Measurements from ENCODE around the gene SPATA32. TPM values are rescaled to one million over a fixed set of nuclear protein-coding genes. Genes with fewer than 3 reads are reported as not detected.

Gene SPATA32
- total RNA-seq, 1 donor from 2014 or later = not detected

DNA sequence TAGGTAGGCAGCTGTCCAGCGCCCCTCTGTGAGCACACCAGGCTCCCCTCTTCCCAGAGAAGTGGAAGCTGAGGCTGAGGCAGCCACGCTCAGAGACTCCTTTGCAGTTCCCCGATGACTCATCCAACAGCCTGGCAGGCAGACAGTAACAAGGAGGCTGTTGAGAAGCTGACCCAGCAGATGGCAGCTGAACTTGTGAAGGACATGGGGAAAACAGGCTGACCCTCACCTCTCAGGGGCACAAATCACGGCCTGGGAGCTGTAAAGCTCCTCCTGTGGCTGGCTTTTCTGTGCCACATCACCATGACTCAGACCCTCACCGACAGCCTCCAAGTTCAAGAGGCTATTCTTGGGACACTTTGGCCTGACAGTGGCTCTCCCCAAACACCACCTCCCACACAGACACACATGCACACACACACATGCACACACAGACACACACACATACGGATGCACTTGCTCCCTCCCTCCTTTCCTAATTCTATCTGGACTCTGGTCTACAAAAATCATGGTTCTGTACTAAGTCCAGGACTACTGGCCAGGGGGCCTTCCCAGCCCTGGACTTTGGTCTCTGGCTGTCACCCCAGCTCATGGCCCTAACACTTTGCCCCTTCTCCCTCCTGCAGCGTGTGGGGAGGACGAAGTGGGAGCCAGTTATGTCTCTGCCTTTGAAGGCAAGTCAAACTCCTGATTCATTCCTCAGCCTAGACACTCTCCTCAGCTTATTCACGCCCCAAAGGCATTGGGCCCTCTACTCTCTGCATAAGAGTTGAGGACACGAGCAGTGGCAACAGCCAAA is 31.7 kb upstream of the SPATA32 start:
- TF ChIP-seq, protein P1, sequence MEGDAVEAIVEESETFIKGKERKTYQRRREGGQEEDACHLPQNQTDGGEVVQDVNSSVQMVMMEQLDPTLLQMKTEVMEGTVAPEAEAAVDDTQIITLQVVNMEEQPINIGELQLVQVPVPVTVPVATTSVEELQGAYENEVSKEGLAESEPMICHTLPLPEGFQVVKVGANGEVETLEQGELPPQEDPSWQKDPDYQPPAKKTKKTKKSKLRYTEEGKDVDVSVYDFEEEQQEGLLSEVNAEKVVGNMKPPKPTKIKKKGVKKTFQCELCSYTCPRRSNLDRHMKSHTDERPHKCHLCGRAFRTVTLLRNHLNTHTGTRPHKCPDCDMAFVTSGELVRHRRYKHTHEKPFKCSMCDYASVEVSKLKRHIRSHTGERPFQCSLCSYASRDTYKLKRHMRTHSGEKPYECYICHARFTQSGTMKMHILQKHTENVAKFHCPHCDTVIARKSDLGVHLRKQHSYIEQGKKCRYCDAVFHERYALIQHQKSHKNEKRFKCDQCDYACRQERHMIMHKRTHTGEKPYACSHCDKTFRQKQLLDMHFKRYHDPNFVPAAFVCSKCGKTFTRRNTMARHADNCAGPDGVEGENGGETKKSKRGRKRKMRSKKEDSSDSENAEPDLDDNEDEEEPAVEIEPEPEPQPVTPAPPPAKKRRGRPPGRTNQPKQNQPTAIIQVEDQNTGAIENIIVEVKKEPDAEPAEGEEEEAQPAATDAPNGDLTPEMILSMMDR (conservative IDR thresholded peaks at IDR 0.05; ENCODE audit: low read depth, low read length) = peak; percentile 40
- DNase-seq (ENCODE audit: low read depth) = peak; percentile 72

DNA sequence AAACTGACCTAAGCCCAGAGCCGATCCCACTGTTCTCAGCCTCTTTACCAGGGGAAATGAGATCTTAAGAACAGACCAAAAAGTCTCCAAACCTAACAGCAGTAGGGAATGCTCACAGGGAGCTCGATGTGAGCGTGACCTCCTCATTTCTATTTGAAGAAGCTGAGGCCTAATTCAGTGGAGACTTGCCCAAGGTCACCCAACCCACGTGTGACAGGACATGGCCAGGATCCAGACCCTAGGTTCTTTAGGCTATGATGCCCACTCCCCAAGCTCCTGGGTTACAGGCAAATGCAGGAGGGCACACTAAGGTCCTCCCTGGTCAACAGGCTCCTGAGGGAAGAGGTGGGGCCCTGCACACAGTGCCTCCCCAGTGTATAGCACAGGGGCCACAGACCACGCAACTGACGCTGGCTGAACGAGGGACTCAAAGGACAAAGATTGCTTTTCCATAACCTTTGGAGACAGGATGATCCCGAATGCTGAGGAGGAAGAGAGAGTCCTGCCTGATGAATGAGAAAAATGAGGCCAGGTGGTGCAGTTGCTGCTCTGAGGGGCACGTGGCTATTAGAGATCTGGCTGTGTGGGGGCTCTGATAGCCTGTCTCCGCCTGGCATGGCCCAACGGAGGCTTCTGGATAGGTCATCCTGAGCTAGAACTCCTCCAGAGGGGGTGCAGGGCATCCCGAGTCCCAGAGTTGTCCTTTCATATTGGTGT is 31.0 kb upstream of the SPATA32 start:
- DNase-seq (ENCODE audit: low read depth) = no peak
- H3K4me3 ChIP-seq (ENCODE audit: low read depth, low read length) = no peak overlapping the region
- TF ChIP-seq, protein P1 (conservative IDR thresholded peaks at IDR 0.05; ENCODE audit: low read depth, low read length) = no peak

More for the DNA sequence above, 31.7 kb upstream of the SPATA32 start:
- H3K4me3 ChIP-seq (ENCODE audit: low read depth, low read length) = no peak overlapping the region

DNA sequence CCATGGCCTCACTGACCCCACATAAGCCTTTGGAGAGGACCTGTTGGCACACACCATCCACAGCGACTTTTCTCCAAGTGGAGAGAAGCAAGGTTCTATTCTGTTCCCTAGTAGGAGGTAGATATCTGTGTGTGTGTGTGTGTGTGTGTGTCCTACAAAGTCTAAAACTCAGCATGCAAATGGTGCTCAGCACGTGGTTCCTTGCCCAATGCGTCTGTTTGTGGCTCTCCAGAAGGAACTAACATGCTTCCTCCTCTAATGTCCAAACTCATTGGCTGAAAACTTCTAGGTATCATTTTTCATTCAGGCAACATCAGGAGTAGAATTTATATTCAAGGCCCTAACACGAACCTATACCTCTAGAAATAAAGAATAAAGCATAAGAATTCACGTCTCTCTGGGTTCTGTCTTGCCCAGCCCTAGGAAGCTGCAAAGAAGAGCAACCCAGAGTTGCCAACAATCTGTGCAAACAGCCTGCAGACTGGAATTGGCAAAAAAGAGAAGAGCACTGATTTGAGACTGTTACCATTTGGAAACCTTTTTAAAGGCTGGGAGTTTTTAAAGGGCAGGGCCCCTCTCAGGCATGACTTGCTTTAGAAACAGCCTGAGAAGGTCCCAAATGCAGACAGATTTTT is 29.4 kb upstream of the SPATA32 start:
- DNase-seq (ENCODE audit: low read depth) = no peak
- H3K4me3 ChIP-seq (ENCODE audit: low read depth, low read length) = no peak overlapping the region
- TF ChIP-seq, protein P1 (conservative IDR thresholded peaks at IDR 0.05; ENCODE audit: low read depth, low read length) = no peak

DNA sequence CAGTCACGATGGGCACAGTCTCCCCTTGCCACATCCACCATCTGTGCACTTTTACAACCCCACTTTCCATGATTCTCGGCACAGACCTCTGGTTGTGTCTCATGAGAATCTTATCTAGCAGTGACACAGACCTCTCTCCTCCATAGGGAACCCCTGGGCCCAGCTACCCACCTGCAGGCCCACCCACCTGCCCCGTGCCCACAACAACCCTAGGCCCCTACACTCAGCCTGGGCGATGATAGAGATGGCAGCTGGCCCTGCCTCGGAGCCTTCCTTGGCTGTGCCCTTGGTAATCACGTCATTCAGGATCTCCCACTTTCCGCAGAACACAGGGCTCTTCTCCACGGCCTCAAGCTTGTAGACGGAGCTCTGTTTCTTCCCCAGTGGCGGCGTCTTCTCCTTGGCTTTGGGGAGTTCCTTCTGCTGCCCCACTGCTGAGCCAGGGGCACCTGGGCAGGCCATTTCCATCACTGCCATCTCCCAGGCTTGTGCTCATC is 28.4 kb upstream of the SPATA32 start:
- DNase-seq (ENCODE audit: low read depth) = no peak
- no peak overlapping the region for H3K4me3 ChIP-seq (ENCODE audit: low read depth, low read length)
- TF ChIP-seq, protein P1 (conservative IDR thresholded peaks at IDR 0.05; ENCODE audit: low read depth, low read length) = no peak

DNA sequence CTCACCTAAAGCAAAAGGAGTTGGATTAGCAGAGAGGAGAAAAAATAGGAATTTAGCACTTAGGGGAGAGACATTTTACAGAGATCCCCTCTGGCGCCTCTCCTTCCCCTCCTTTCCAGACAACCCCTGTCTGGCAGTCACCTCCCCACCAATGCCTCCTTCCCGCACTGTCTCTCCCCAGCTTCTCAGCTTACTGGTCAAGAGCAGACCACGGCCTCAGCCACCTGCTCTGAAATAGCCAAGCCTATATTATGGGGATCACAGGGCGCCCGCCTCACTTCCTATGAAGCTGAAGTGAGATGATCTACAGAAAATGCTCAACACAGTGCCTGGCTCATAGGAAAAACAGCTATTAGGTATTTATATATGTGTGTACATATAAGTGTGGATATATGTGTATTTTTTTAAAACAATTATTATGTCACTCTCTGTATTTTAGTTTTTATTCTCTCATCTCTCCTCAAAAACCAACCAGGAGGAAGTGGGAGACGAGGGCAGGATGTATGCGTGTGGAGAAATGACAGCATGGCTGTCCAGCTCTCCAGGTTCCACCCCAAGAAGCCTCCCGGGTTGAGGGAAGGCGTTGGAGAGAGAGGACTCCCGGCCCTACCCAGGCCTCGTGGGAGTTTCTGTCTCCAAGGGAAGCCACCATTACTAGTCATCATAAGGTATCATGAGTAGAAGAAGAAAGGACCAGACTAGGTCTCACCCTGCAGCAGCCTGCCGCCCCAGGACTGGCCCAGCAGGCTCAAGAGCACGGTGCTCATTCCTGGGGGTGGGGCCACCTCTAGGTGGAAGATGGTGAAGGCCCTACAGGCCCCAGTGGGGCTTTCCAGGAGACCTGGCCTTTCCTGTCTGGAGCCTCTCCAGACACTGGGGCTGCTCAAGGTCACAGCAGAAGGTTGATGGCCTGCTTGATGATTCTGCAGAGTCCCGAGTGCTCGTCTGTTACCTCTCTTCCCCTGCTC is 27.7 kb upstream of the SPATA32 start:
- DNase-seq (ENCODE audit: low read depth) = no peak
- no peak overlapping the region for H3K4me3 ChIP-seq (ENCODE audit: low read depth, low read length)
- TF ChIP-seq, protein P1 (conservative IDR thresholded peaks at IDR 0.05; ENCODE audit: low read depth, low read length) = no peak

DNA sequence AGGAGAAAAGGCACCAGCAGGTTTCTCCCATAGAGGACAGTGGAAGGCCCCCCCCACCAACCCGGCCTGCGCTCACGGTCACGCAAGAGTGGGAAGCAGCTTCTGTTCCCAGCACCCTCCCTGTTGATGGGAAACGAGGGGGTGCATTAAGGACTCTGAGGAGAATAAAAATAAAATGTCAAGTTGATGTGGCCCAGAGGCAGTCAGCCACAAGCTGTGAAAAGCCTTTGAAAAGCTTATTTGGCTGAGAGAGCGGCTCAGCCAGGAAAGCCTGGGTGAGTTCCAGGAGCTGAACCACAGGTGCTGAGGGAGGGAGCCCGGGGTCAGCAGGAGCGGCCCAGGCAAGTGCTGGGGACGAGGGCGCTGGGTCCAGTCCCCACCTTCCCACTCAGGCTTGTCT is 26.9 kb upstream of the SPATA32 start:
- no peak for DNase-seq (ENCODE audit: low read depth)
- no peak overlapping the region for H3K4me3 ChIP-seq (ENCODE audit: low read depth, low read length)
- TF ChIP-seq, protein P1 (conservative IDR thresholded peaks at IDR 0.05; ENCODE audit: low read depth, low read length) = no peak
